Neural cell (in vitro differentiated cells): ENCODE measurements around the gene MOGAT1.

Experiments used
- EP300 ChIP-seq: fragments of 450-650 bp; conservative IDR thresholded peaks from 2 replicates; pipeline ENCODE4 v1.6.1; 2014; ENCODE audit warnings: antibody characterized with exemption, mild to moderate bottlenecking, moderate library complexity; ENCODE audit not compliant: poor library complexity, severe bottlenecking
- EZH2 ChIP-seq: fragments of 200-600, 300-800 bp; shearing (Covaris generic), sonication (generic); IDR thresholded peaks from 2 replicates; pipeline ENCODE4 v1.6.1; 2014; ENCODE audit warnings: antibody characterized with exemption, low read length, borderline replicate concordance, mild to moderate bottlenecking; ENCODE audit not compliant: insufficient read depth, poor library complexity, severe bottlenecking
- MXI1 ChIP-seq: fragments of 450-650 bp; conservative IDR thresholded peaks from 2 replicates; pipeline ENCODE4 v1.6.1; 2014; ENCODE audit warnings: antibody characterized with exemption, mild to moderate bottlenecking; ENCODE audit not compliant: poor library complexity, severe bottlenecking
- POLR2AphosphoS5 ChIP-seq: IDR thresholded peaks from 2 replicates; pipeline ENCODE4 v1.6.1; 2012
- SMC3 ChIP-seq: fragments of 450-650 bp; conservative IDR thresholded peaks from 2 replicates; pipeline ENCODE4 v1.6.1; 2014; ENCODE audit warnings: antibody characterized with exemption, mild to moderate bottlenecking, moderate library complexity; ENCODE audit not compliant: poor library complexity
- TAF1 ChIP-seq: IDR thresholded peaks from 2 replicates; pipeline ENCODE4 v1.6.1; 2012; ENCODE audit warnings: low read depth
- TF ChIP-seq, protein P1 (sequence below): fragments of 450-650 bp; IDR thresholded peaks from 2 replicates; pipeline ENCODE4 v1.5.1; 2014; ENCODE audit warnings: antibody characterized with exemption, mild to moderate bottlenecking, moderate library complexity; ENCODE audit not compliant: poor library complexity, severe bottlenecking

DNA sequence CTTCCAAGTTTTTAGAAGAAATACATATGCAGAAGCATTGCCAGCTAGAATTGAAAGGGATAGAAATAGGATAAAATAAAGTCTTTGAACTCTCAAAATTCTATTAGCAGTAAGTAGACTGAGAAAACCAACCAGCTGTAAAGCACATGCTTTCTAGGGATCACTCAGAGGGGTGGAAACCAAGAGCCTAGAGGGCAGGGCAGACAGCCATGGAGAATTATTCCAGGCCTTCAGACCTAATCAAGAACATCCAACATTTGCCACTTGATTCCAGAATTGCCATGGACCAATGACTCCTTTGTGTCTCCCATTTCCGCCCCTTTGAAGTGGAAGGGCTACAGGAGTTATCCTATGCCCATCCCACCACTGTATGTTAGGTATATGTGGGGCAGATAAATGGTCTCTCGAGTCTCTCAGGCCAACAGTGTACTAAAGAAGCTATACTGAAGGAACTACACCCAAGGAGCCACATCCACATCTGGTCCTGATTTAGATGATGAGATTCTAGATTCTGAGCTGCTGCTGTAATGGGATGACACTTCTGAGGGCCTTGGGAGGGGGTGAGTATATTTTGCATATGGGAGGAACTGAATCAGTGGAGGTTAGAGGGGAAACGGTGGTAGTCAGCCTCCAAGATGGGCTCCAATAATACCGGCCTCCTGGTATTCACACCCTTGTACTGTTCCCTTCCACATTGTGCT, 19.6 kb upstream of the MOGAT1 start:
- TF ChIP-seq, protein P1, sequence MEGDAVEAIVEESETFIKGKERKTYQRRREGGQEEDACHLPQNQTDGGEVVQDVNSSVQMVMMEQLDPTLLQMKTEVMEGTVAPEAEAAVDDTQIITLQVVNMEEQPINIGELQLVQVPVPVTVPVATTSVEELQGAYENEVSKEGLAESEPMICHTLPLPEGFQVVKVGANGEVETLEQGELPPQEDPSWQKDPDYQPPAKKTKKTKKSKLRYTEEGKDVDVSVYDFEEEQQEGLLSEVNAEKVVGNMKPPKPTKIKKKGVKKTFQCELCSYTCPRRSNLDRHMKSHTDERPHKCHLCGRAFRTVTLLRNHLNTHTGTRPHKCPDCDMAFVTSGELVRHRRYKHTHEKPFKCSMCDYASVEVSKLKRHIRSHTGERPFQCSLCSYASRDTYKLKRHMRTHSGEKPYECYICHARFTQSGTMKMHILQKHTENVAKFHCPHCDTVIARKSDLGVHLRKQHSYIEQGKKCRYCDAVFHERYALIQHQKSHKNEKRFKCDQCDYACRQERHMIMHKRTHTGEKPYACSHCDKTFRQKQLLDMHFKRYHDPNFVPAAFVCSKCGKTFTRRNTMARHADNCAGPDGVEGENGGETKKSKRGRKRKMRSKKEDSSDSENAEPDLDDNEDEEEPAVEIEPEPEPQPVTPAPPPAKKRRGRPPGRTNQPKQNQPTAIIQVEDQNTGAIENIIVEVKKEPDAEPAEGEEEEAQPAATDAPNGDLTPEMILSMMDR = no peak
- no peak for TF ChIP-seq EP300
- no peak for TF ChIP-seq TAF1
- TF ChIP-seq SMC3 = no peak
- no peak for TF ChIP-seq EZH2
- TF ChIP-seq POLR2AphosphoS5 = no peak
- no peak for TF ChIP-seq MXI1
